Transverse colon (tissue), 4 donors: ENCODE results near the gene RDH12. TPM values are rescaled to one million over a fixed set of nuclear protein-coding genes. Genes with fewer than 3 reads are reported as not detected.

Source experiments
- DNase-seq: peaks from one replicate; pipeline ENCODE4 v3.0.0-alpha.2; 2019
- H3K27ac ChIP-seq, 4 donors: fragments of 200-600 bp; sonication (generic); 2 replicates each; pipeline ENCODE4 v1.5.1; 2016 to 2018; ENCODE audit warnings: inconsistent platforms in 4 of 4
- H3K27me3 ChIP-seq: fragments of 200-600 bp; sonication (generic); 2 replicates; pipeline ENCODE4 v1.5.1; 2017; ENCODE audit warnings: inconsistent platforms
- H3K36me3 ChIP-seq, 4 donors: fragments of 200-600 bp; sonication (generic); 2 replicates each; pipeline ENCODE4 v1.5.1; 2017 to 2019; ENCODE audit warnings: inconsistent platforms in 4 of 4
- H3K4me1 ChIP-seq, 4 donors: fragments of 200-600 bp; sonication (generic); 2 replicates each; pipeline ENCODE4 v1.5.1; 2017 to 2020; ENCODE audit warnings: inconsistent platforms in 4 of 4
- H3K4me3 ChIP-seq, 4 donors: fragments of 200-600 bp; sonication (generic); 1 replicate in 1 of 4; 2 replicates in 3 of 4; pipeline versions ENCODE4 v1.5.1 to v1.6.1; 2017 to 2019; ENCODE audit warnings: inconsistent platforms in 4 of 4
- H3K9me3 ChIP-seq, 2 donors: fragments of 200-600 bp; sonication (generic); 2 replicates each; pipeline ENCODE4 v1.5.1; 2017 to 2019; ENCODE audit warnings: inconsistent platforms in 2 of 2
- CTCF ChIP-seq, 5 experiments: fragments of 200-600 bp in 3 of 5; fragments of 450-650 bp in 2 of 5; sonication (generic) in 3 of 5; IDR thresholded peaks; 1 replicate in 2 of 5; 2 replicates in 3 of 5; pipeline ENCODE4 v1.5.1; 2016 to 2017; ENCODE audit warnings: antibody characterized with exemption in 5 of 5, inconsistent platforms in 3 of 5, mild to moderate bottlenecking in 2 of 5, moderate library complexity in 1 of 5
- EP300 ChIP-seq: sonication (generic); formaldehyde crosslinking; IDR thresholded peaks from one replicate; pipeline ENCODE4 v1.6.1; 2017; ENCODE audit warnings: antibody characterized with exemption, low read depth
- POLR2A ChIP-seq: fragments of 450-650 bp; IDR thresholded peaks from one replicate; pipeline ENCODE4 v1.6.1; 2016; ENCODE audit warnings: antibody characterized with exemption, mild to moderate bottlenecking, moderate library complexity
- POLR2AphosphoS5 ChIP-seq, 3 donors: sonication (generic); formaldehyde crosslinking; IDR thresholded peaks; one replicate each; pipeline ENCODE4 v1.6.1; 2016; ENCODE audit warnings: antibody characterized with exemption in 3 of 3
- WGBS, 2 donors: methylation state at CpG; one replicate each; pipeline ENCODE4 v1.1.5; 2018; ENCODE audit warnings: low coverage in 1 of 2; 5-methylcytosine and 5-hydroxymethylcytosine counted together
- in situ Hi-C, 4 donors: fragments of 200-750 bp; cut with MboI; loops; one replicate each; pipeline versions ENCODE4 v1.15.0 to v1.15.1; 2017; ENCODE audit warnings: low sequenced_read_pairs in 3 of 4, low pct_ligation_motif_present in 1 of 4, low pct_unique_long_range_greater_than_20kb in 1 of 4
- intact Hi-C: fragments of 100-400 bp; cut with DNase I; formaldehyde crosslinking; loops from one replicate; pipeline ENCODE4 v1.15.1; 2023; ENCODE audit warnings: low total_unique reads
- total RNA-seq, 4 donors: library from RNA; depleted of rRNA; stranded (reverse); fragments of >200 nt; gene quantifications; one replicate each; pipeline ENCODE4 v1.1.0, GENCODE V29; 2016

Gene RDH12
- total RNA-seq, 4 donors from 2014 or later, result 0.27 TPM; not detected in 3

- no peaks in the 10 kb centered on the region for H3K4me1 ChIP-seq
- no peak overlapping the region for H3K4me3 ChIP-seq
- H3K27ac ChIP-seq, result no peak overlapping the region
- no peaks in the 10 kb centered on the region for H3K27me3 ChIP-seq
- H3K36me3 ChIP-seq, result peaks cover 0 to 63% (median 13%) of the 10 kb centered on the region in 4 donors
- WGBS, 2 donors, result 90 to 100% methylated on average over 1 to 3 of the region's 3 CpGs
- TF ChIP-seq POLR2AphosphoS5 (IDR thresholded peaks at IDR 0.05), result no peak
- no peak for TF ChIP-seq POLR2A
- TF ChIP-seq CTCF (IDR thresholded peaks at IDR 0.05), result no peak
- no peak for TF ChIP-seq EP300
- no peak for DNase-seq
- in situ Hi-C loops (no loop called here), intact Hi-C loops (no loop called here)
- H3K9me3 ChIP-seq, result no peaks in the 10 kb centered on the region
Observed at GRCh38 chr14:67757175-67757574, 55.5 kb downstream of the RDH12 start.

GRCh38 chr14:67759916-67760315, 58.2 kb downstream of the RDH12 start:
- 92 to 96% methylated on average over 2 of the region's 2 CpGs for WGBS, 2 donors
- Histone ChIP-seq H3K4me1 (peaks cover 0 to 13% (median 10%) of the 10 kb centered on the region in 4 donors), H3K4me3 (no peak overlapping the region), H3K27me3 (no peaks in the 10 kb centered on the region), H3K27ac (no peak overlapping the region), H3K9me3 (no peaks in the 10 kb centered on the region), H3K36me3 (peaks cover 0 to 44% (median 4%) of the 10 kb centered on the region in 4 donors)
- TF ChIP-seq CTCF (IDR thresholded peaks at IDR 0.05) (no peak), EP300 (no peak), POLR2A (no peak), POLR2AphosphoS5 (IDR thresholded peaks at IDR 0.05) (no peak)
- intact Hi-C loops, result no loop called here
- no peak for DNase-seq
- in situ Hi-C loops, result no loop called here

GRCh38 chr14:67762051-67762450, 60.4 kb downstream of the RDH12 start:
- Histone ChIP-seq H3K4me3 (no peak overlapping the region), H3K4me1 (peaks cover 0 to 22% (median 14%) of the 10 kb centered on the region in 4 donors), H3K27ac (no peak overlapping the region), H3K9me3 (no peaks in the 10 kb centered on the region), H3K36me3 (peaks cover 0 to 30% (median 7%) of the 10 kb centered on the region in 4 donors), H3K27me3 (no peaks in the 10 kb centered on the region)
- TF ChIP-seq CTCF (IDR thresholded peaks at IDR 0.05) (no peak), POLR2AphosphoS5 (IDR thresholded peaks at IDR 0.05) (no peak), POLR2A (no peak), EP300 (no peak)
- WGBS, 2 donors, result 90% methylated on average over 5 of the region's 5 CpGs; no CpG with 5 or more reads in 1 of the 2 donors
- intact Hi-C loops (no loop called here), in situ Hi-C loops (no loop called here)
- DNase-seq, result no peak

GRCh38 chr14:67763158-67763822, 61.6 kb downstream of the RDH12 start:
- H3K36me3 ChIP-seq, result peaks cover 0 to 38% (median 10%) of the 10 kb centered on the region in 4 donors
- DNase-seq, result no peak
- 58% methylated on average over 4 of the region's 4 CpGs for WGBS, 2 donors

More at GRCh38 chr14:67763158-67763822, 61.6 kb downstream of the RDH12 start:
- H3K27me3 ChIP-seq, result no peaks in the 10 kb centered on the region
- no peaks in the 10 kb centered on the region for H3K9me3 ChIP-seq
- H3K27ac ChIP-seq, result peak overlapping the region; percentile 64 to 81 (median 72)
- no peak overlapping the region for H3K4me3 ChIP-seq
- TF ChIP-seq EP300, result no peak
- TF ChIP-seq POLR2A, result no peak
- no peak for TF ChIP-seq CTCF (IDR thresholded peaks at IDR 0.05)
- TF ChIP-seq POLR2AphosphoS5 (IDR thresholded peaks at IDR 0.05), result peak in 1 of 3 donors; percentile 25
- intact Hi-C loops (no loop called here), in situ Hi-C loops (no loop called here)
- peaks cover 0 to 22% (median 14%) of the 10 kb centered on the region in 4 donors for H3K4me1 ChIP-seq
